ENCODE measurements around the gene GPBAR1. TPM values are rescaled to one million over a fixed set of nuclear protein-coding genes. Genes with fewer than 3 reads are reported as not detected.
A peak's percentile ranks its signal among the peaks of the same experiment; 100 is the strongest.

GPBAR1 gene
- total and polyA plus RNA-seq, 2 donors (not counting 1 experiment from before 2014, with no cell fraction given), result 0.66 to 0.81 TPM

DNA sequence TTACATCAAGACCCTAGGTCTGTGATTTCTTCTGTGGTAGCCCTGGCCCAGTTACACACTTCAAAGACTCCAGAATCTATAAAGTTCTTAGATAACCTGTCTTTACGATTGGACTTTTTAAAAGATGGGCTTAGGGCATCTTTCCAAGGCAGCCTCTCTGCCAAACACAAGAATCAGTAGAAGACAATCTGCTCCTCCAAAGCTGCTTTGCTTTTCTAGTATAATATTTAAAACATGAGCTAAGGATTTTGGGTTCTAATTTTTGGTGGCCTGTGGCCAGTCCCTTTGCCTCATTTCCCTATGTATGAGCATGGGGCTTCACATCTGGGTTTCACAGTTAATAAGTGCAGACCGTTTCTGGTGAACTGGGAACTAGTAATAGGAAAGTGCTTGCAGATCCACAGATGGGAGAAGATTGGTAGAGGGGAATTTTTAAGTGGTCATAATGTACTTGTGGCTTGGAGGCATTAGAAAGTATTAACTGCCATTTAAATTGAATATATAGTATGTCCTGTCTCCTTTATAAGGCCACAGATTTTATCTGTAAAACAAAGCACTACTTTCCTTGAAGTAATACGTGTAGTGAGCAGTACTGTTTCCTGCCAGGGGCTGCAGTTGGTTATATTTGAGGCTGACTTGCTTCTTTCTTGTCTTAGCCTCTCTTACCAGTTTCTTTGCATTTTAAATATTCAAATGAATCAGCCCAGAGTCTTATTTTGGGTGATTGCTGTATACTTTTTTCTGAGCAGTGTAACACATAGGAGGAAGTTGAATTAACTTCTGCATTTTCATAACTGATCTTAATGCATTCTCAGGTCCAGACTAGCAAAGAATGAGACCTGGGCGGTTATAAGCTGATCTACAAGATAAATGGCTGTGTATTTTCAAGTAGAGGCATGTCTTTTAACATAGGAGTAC, 42.3 kb upstream of the GPBAR1 start:
- POLR2A ChIA-PET, result interaction anchor here (0.7 to 1.4 kb wide), 5 partner anchors 11 to 1036 kb away, joined by 3 to 7 read pairs (median 4); partner anchors contain the start of genes AAMP and PNKD
- H3K36me3 ChIP-seq (replicated peaks in 1 of 2; ENCODE audit: control extremely low read depth in 1 of 2, control insufficient read depth in 1 of 2, extremely low read depth in 1 of 2, insufficient read depth in 2 of 2, low read length in 1 of 2), result peaks cover 0 to 21% of the 10 kb centered on the region in 2 experiments
- CTCF ChIA-PET, result interaction anchor here (0.7 to 2.2 kb wide), 8 partner anchors 9 to 1177 kb away, joined by 3 to 16 read pairs (median 4); partner anchors contain the start of gene CATIP
- no peaks in the 10 kb centered on the region for H3K27me3 ChIP-seq (replicated peaks in 1 of 4; ENCODE audit: control extremely low read depth in 1 of 4, control insufficient read depth in 3 of 4, insufficient read depth in 4 of 4, low read length in 3 of 4)
- peak overlapping the region; percentile 95 to 99 for H3K27ac ChIP-seq (ENCODE audit: low read length in 2 of 2)
- no peaks in the 10 kb centered on the region for H3K9me3 Mint-ChIP-seq (ENCODE audit: insufficient read depth)
- peak overlapping the region; percentile 94 for H3K27ac Mint-ChIP-seq
- H3K9me3 ChIP-seq (ENCODE audit: control extremely low read depth in 1 of 3, control insufficient read depth in 2 of 3, insufficient read depth in 1 of 3, low read length in 2 of 3), result no peaks in the 10 kb centered on the region
- intact Hi-C loops (cut with micrococcal nuclease), result loop anchor here (1.0 to 5.0 kb wide), 5 partner anchors 39 to 1169 kb away; partner anchors contain the start of genes CNPPD1, DNPEP, RETREG2 and RNF25
- no peaks in the 10 kb centered on the region for H3K27me3 Mint-ChIP-seq
- peak overlapping the region; percentile 90 for H3K4me3 Mint-ChIP-seq
- H3K4me1 Mint-ChIP-seq, result peaks cover 60% of the 10 kb centered on the region
- peak; percentile 42 for ATAC-seq (ENCODE audit: low read depth)
- peaks cover 83% of the 10 kb centered on the region for H3K79me2 ChIP-seq (ENCODE audit: control insufficient read depth, insufficient read depth, low read length)
- H3K4me1 ChIP-seq (ENCODE audit: control insufficient read depth in 2 of 2, insufficient read depth in 2 of 2, low read length in 2 of 2), result peaks cover 53 to 62% of the 10 kb centered on the region in 2 donors
- DNase-seq, result peak; percentile 75
- TF ChIP-seq EZH2 (IDR thresholded peaks at IDR 0.05; ENCODE audit: borderline replicate concordance, insufficient read depth, low read depth, low read length, poor library complexity, severe bottlenecking) (no peak), CTCF (IDR thresholded peaks at IDR 0.05) (no peak)
- peak overlapping the region; percentile 79 for H3K4me2 ChIP-seq (replicated peaks; ENCODE audit: low read depth, low read length, poor library complexity, severe bottlenecking)
- WGBS (ENCODE audit: insufficient coverage), result 0% methylated on average over 1 of the region's 4 CpGs
- peak overlapping the region; percentile 93 to 99 (median 97) for H3K4me3 ChIP-seq (ENCODE audit: control extremely low read depth in 1 of 5, extremely low read depth in 1 of 5, insufficient read depth in 1 of 5, low read depth in 2 of 5, low read length in 4 of 5)
- H3K9ac ChIP-seq (ENCODE audit: low read length), result peak overlapping the region; percentile 100
- peaks cover 46% of the 10 kb centered on the region for H4K20me1 ChIP-seq (ENCODE audit: control insufficient read depth, insufficient read depth, low read length, poor library complexity, severe bottlenecking)
- no peak overlapping the region for H2AFZ ChIP-seq (ENCODE audit: insufficient read depth, low read depth, low read length, poor library complexity, severe bottlenecking)
